Liver (tissue), 9 donors: Measurements from ENCODE around the gene HORMAD2. TPM values are rescaled to one million over a fixed set of nuclear protein-coding genes. Genes with fewer than 3 reads are reported as not detected.

ENCODE experiments used
- DNase-seq: peaks from one replicate; pipeline ENCODE4 v3.0.0-alpha.2; 2017; ENCODE audit warnings: low spot score
- H3K27ac ChIP-seq, 2 donors: one replicate each; pipeline ENCODE4 v1.7.0; 2013; ENCODE audit warnings: inconsistent platforms in 2 of 2, low read length in 2 of 2, control low read depth in 1 of 2, low read depth in 1 of 2, mild to moderate bottlenecking in 1 of 2
- H3K27me3 ChIP-seq, 4 donors: one replicate each; pipeline versions ENCODE4 v1.6.1 to v1.7.0; 2013; ENCODE audit warnings: low read length in 3 of 4, inconsistent platforms in 1 of 4, mild to moderate bottlenecking in 1 of 4, moderate library complexity in 1 of 4; ENCODE audit not compliant: control insufficient read depth in 4 of 4, insufficient read depth in 4 of 4
- H3K36me3 ChIP-seq, 4 donors: one replicate each; pipeline versions ENCODE4 v1.6.1 to v1.7.0; 2013; ENCODE audit warnings: low read length in 3 of 4, mild to moderate bottlenecking in 3 of 4, low read depth in 1 of 4, moderate library complexity in 1 of 4; ENCODE audit not compliant: control insufficient read depth in 4 of 4, insufficient read depth in 3 of 4
- H3K4me1 ChIP-seq, 4 donors: one replicate each; pipeline versions ENCODE4 v1.6.1 to v1.7.0; 2013; ENCODE audit warnings: low read length in 3 of 4, mild to moderate bottlenecking in 3 of 4, moderate library complexity in 1 of 4; ENCODE audit not compliant: control insufficient read depth in 4 of 4, insufficient read depth in 4 of 4
- H3K4me3 ChIP-seq, 3 donors: one replicate each; pipeline versions ENCODE4 v1.6.1 to v1.7.0; 2013; ENCODE audit warnings: low read length in 3 of 3, control low read depth in 1 of 3, low read depth in 1 of 3, mild to moderate bottlenecking in 1 of 3
- H3K9ac ChIP-seq, 2 donors: one replicate each; pipeline ENCODE4 v1.7.0; 2013; ENCODE audit warnings: low read length in 2 of 2, mild to moderate bottlenecking in 2 of 2, moderate library complexity in 2 of 2, control low read depth in 1 of 2, low read depth in 1 of 2
- H3K9me3 ChIP-seq, 4 donors: one replicate each; pipeline versions ENCODE4 v1.6.1 to v1.7.0; 2013; ENCODE audit warnings: low read length in 3 of 4; ENCODE audit not compliant: control insufficient read depth in 4 of 4
- ATF3 ChIP-seq: IDR thresholded peaks from 2 replicates; pipeline ENCODE4 v1.6.1; 2016; ENCODE audit warnings: antibody characterized with exemption
- CTCF ChIP-seq: fragments of 150-350 bp; IDR thresholded peaks from 2 replicates; pipeline ENCODE4 v1.5.1; 2017; ENCODE audit warnings: improper control_type of control experiment, low read depth, low read length; ENCODE audit not compliant: missing input control
- EGR1 ChIP-seq, 2 donors: IDR thresholded peaks; 2 replicates each; pipeline ENCODE4 v1.6.1; 2016 to 2018; ENCODE audit warnings: antibody characterized with exemption in 2 of 2, low read depth in 2 of 2
- FOXA1 ChIP-seq: IDR thresholded peaks from 2 replicates; pipeline ENCODE4 v1.6.1; 2016; ENCODE audit warnings: antibody characterized with exemption
- FOXA2 ChIP-seq: IDR thresholded peaks from 2 replicates; pipeline ENCODE4 v1.6.1; 2016; ENCODE audit warnings: antibody characterized with exemption
- GABPA ChIP-seq, 2 donors: IDR thresholded peaks in 1 of 2; conservative IDR thresholded peaks in 1 of 2; 2 replicates each; pipeline ENCODE4 v1.6.1; 2016; ENCODE audit warnings: antibody characterized with exemption in 2 of 2, mild to moderate bottlenecking in 1 of 2, moderate library complexity in 1 of 2
- HNF4A ChIP-seq, 2 donors: conservative IDR thresholded peaks; 2 replicates each; pipeline ENCODE4 v1.6.1; 2016; ENCODE audit warnings: antibody characterized with exemption in 2 of 2, mild to moderate bottlenecking in 2 of 2
- HNF4G ChIP-seq: IDR thresholded peaks from 2 replicates; pipeline ENCODE4 v1.6.1; 2016; ENCODE audit warnings: antibody characterized with exemption
- JUND ChIP-seq, 2 donors: IDR thresholded peaks; 2 replicates each; pipeline ENCODE4 v1.6.1; 2016; ENCODE audit warnings: antibody characterized with exemption in 2 of 2
- MAX ChIP-seq: IDR thresholded peaks from 2 replicates; pipeline ENCODE4 v1.6.1; 2016; ENCODE audit warnings: antibody characterized with exemption
- NR2F2 ChIP-seq: IDR thresholded peaks from 2 replicates; pipeline ENCODE4 v1.6.1; 2016; ENCODE audit warnings: antibody characterized with exemption
- RAD21 ChIP-seq, 2 donors: IDR thresholded peaks; 2 replicates each; pipeline ENCODE4 v1.6.1; 2016; ENCODE audit warnings: antibody characterized with exemption in 2 of 2, mild to moderate bottlenecking in 2 of 2
- REST ChIP-seq: IDR thresholded peaks from 2 replicates; pipeline ENCODE4 v1.6.1; 2016; ENCODE audit warnings: antibody characterized with exemption, mild to moderate bottlenecking
- RXRA ChIP-seq, 2 donors: IDR thresholded peaks; 2 replicates each; pipeline ENCODE4 v1.6.1; 2017 to 2018; ENCODE audit warnings: antibody characterized with exemption in 2 of 2, mild to moderate bottlenecking in 1 of 2
- SP1 ChIP-seq: IDR thresholded peaks from 2 replicates; pipeline ENCODE4 v1.6.1; 2018; ENCODE audit warnings: antibody characterized with exemption, mild to moderate bottlenecking
- TAF1 ChIP-seq: conservative IDR thresholded peaks from 2 replicates; pipeline ENCODE4 v1.6.1; 2016; ENCODE audit warnings: antibody characterized with exemption, mild to moderate bottlenecking
- YY1 ChIP-seq: IDR thresholded peaks from 2 replicates; pipeline ENCODE4 v1.6.1; 2016; ENCODE audit warnings: antibody characterized with exemption, mild to moderate bottlenecking
- WGBS: extraction: QIAGEN DNeasy Blood & Tissue Kit; methylation state at CpG from one replicate; pipeline ENCODE4 v1.1.7; 2013; 5-methylcytosine and 5-hydroxymethylcytosine counted together
- polyA plus RNA-seq, 2 donors: library from polyadenylated mRNA; stranded (reverse) in 1 of 2; unstranded in 1 of 2; fragments of 200-250 nt in 1 of 2; fragments of >200 nt in 1 of 2; fragmentation: Nextera tagmentation in 1 of 2; extraction: Ambion mirVana in 1 of 2; gene quantifications; one replicate each; pipeline versions ENCODE4 v1.2.1 to v1.2.3, GENCODE V29; 2013 to 2015
- total RNA-seq, 2 donors: library from RNA; depleted of rRNA; stranded (reverse); fragments of >200 nt; gene quantifications; one replicate each; pipeline ENCODE4 v1.2.3, GENCODE V29; 2014
- TF ChIP-seq, protein P1 (sequence below): IDR thresholded peaks from 2 replicates; pipeline ENCODE4 v1.6.1; 2016; ENCODE audit warnings: antibody characterized with exemption
- donor health status: healthy.
- donor health status: healthy.
- donor health status: healthy.
- donor health status: healthy.
- donor health status: healthy.

HORMAD2 gene
- total and polyA plus RNA-seq, 4 donors, result 0.44 to 2.8 (median 0.47) TPM; not detected in 1

DNA sequence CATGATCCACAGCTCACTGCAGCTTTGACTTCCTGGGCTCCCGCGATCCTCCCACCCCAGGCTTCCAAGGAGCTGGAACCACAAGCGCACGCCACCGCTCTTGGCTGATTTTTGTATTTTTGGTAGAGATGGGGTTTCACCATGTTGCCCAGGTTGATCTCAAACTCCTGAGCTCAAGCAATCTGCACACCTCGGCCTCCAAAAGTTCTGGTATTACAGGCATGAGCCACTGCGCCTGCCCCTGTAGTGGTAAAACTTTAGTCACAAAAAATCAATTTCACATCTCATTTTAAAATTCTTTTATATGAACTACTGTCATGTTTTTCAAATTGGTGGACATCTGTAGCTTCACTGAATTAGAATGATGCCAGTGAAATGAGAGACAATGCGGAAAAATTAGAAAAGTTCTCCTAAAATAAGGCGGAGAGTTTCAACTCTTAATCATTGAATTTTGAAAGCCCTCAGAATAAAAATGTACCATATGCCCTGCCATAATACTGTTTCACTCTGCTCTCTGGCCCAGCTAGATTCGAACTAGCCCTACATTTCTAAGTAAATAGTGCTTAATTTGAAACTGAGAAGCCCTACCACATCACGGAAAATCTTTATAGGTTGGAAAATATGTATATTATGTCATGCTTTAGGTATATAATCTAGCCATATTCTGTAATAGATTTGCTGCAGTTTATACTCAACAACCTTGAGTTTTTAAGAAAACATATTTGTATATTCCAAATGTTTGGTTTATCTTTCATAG is 78.7 kb downstream of the HORMAD2 start:
- Histone ChIP-seq H3K9me3 (no peaks in the 10 kb centered on the region), H3K4me1 (peaks cover 2 to 13% (median 10%) of the 10 kb centered on the region in 4 donors), H3K36me3 (no peaks in the 10 kb centered on the region), H3K27ac (peak overlapping the region in 1 of 2 donors; percentile 52), H3K9ac (no peak overlapping the region), H3K4me3 (no peak overlapping the region), H3K27me3 (no peaks in the 10 kb centered on the region)
- no peak for DNase-seq
- WGBS, result 92% methylated on average over 11 of the region's 11 CpGs
- no peak for TF ChIP-seq FOXA1
- no peak for TF ChIP-seq ATF3
- TF ChIP-seq RXRA (IDR thresholded peaks at IDR 0.05), result no peak
- no peak for TF ChIP-seq EGR1 (IDR thresholded peaks at IDR 0.05; ENCODE audit: low read depth in 2 of 2)
- TF ChIP-seq, protein P1, sequence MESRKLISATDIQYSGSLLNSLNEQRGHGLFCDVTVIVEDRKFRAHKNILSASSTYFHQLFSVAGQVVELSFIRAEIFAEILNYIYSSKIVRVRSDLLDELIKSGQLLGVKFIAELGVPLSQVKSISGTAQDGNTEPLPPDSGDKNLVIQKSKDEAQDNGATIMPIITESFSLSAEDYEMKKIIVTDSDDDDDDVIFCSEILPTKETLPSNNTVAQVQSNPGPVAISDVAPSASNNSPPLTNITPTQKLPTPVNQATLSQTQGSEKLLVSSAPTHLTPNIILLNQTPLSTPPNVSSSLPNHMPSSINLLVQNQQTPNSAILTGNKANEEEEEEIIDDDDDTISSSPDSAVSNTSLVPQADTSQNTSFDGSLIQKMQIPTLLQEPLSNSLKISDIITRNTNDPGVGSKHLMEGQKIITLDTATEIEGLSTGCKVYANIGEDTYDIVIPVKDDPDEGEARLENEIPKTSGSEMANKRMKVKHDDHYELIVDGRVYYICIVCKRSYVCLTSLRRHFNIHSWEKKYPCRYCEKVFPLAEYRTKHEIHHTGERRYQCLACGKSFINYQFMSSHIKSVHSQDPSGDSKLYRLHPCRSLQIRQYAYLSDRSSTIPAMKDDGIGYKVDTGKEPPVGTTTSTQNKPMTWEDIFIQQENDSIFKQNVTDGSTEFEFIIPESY, result no peak
- TF ChIP-seq NR2F2, result no peak
- TF ChIP-seq TAF1, result no peak
- no peak for TF ChIP-seq MAX
- no peak for TF ChIP-seq GABPA (IDR thresholded peaks at IDR 0.05 in 1 of 2, conservative IDR thresholded peaks at IDR 0.05 in 1 of 2)
- TF ChIP-seq HNF4G, result no peak
- no peak for TF ChIP-seq SP1
- no peak for TF ChIP-seq FOXA2
- no peak for TF ChIP-seq YY1
- no peak for TF ChIP-seq REST
- TF ChIP-seq JUND (IDR thresholded peaks at IDR 0.05), result no peak
- TF ChIP-seq CTCF, result no peak
- no peak for TF ChIP-seq RAD21 (IDR thresholded peaks at IDR 0.05)
- no peak for TF ChIP-seq HNF4A (conservative IDR thresholded peaks at IDR 0.05)
